Breast epithelium (tissue), 4 donors: Measurements from ENCODE around the gene SMURF1. TPM values are rescaled to one million over a fixed set of nuclear protein-coding genes. Genes with fewer than 3 reads are reported as not detected.

ENCODE experiments used
- DNase-seq, 2 donors: peaks; one replicate each; pipeline ENCODE4 v3.0.0-alpha.2; 2019; ENCODE audit warnings: low spot score in 2 of 2
- H3K27ac ChIP-seq, 2 donors: fragments of 200-600 bp; sonication (generic) in 1 of 2; one replicate each; pipeline ENCODE4 v1.5.1; 2016 to 2019; ENCODE audit warnings: mild to moderate bottlenecking in 1 of 2
- H3K27me3 ChIP-seq, 2 donors: fragments of 200-600 bp; sonication (generic) in 1 of 2; one replicate each; pipeline versions ENCODE4 v1.5.1 to v1.6.0; 2017 to 2019; ENCODE audit warnings: control low read depth in 1 of 2, mild to moderate bottlenecking in 1 of 2
- H3K36me3 ChIP-seq: fragments of 200-600 bp; one replicate; pipeline ENCODE4 v1.5.1; 2019
- H3K4me1 ChIP-seq, 2 donors: fragments of 200-600 bp; sonication (generic); one replicate each; pipeline ENCODE4 v1.5.1; 2016 to 2019; ENCODE audit warnings: control low read depth in 1 of 2
- H3K4me3 ChIP-seq, 3 donors: fragments of 200-600 bp; sonication (generic); 1 replicate in 2 of 3; 2 replicates in 1 of 3; pipeline ENCODE4 v1.5.1; 2016 to 2019; ENCODE audit warnings: mild to moderate bottlenecking in 3 of 3, moderate library complexity in 2 of 3
- H3K9me3 ChIP-seq, 2 donors: fragments of 200-600 bp; sonication (generic) in 1 of 2; one replicate each; pipeline ENCODE4 v1.5.1; 2016 to 2019; ENCODE audit warnings: control low read depth in 1 of 2
- POLR2A ChIP-seq: fragments of 450-650 bp; IDR thresholded peaks from one replicate; pipeline ENCODE4 v1.6.1; 2016; ENCODE audit warnings: antibody characterized with exemption, mild to moderate bottlenecking, moderate library complexity
- POLR2AphosphoS5 ChIP-seq, 3 donors: sonication (generic); formaldehyde crosslinking; IDR thresholded peaks; one replicate each; pipeline ENCODE4 v1.6.1; 2017; ENCODE audit warnings: antibody characterized with exemption in 3 of 3
- intact Hi-C: fragments of 100-400 bp; cut with DNase I; formaldehyde crosslinking; loops from one replicate; pipeline ENCODE4 v1.15.1; 2023; ENCODE audit warnings: low total_unique reads
- total RNA-seq, 3 donors: library from RNA; depleted of rRNA; stranded (reverse); fragments of >200 nt; gene quantifications; one replicate each; pipeline ENCODE4 v1.1.0, GENCODE V29; 2016
- TF ChIP-seq, protein P1 (sequence below), 3 donors: fragments of 450-650 bp; IDR thresholded peaks; one replicate each; pipeline ENCODE4 v1.5.1; 2016 to 2017; ENCODE audit warnings: antibody characterized with exemption in 3 of 3, mild to moderate bottlenecking in 3 of 3, moderate library complexity in 3 of 3

SMURF1 gene
- total RNA-seq, 3 donors from 2014 or later: 20.2 to 28.7 (median 25.9) TPM

DNA sequence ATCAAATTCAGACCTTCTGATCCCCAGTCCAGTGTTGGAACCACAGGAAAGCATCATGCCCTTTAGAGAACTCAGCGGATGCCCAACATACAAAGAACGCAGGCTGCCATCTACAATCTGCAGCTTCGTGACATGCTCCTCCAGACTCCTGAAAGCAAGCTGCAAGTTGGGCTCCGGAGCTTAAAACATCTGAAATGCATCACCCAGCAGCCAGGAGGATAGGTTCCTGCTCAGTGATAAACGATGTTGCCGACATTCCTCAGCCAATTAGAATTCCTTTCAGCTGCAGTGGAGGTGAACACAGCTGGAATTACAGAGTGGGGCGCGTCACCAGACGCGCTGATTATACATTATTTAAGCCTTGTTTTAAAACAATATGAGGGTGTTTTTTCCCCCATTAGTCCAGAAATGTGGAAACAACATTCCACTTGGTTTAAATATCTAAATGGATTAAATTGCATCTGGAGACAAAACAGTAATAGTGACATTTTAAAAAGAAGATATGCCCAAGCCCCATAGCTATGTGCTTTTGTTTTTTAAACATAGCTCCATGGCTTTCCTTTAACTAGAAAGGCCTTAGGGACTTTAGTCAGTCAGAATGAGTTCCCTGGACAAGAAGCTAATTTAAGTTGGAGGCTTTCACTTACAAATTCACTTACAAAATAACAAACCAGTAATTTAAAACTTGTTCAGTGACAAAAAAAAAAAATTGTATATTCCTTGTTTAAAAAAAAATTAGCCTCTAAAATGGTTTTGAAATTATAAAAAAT, 6.3 kb downstream of the SMURF1 start:
- no peak for TF ChIP-seq POLR2AphosphoS5 (IDR thresholded peaks at IDR 0.05)
- TF ChIP-seq, protein P1, sequence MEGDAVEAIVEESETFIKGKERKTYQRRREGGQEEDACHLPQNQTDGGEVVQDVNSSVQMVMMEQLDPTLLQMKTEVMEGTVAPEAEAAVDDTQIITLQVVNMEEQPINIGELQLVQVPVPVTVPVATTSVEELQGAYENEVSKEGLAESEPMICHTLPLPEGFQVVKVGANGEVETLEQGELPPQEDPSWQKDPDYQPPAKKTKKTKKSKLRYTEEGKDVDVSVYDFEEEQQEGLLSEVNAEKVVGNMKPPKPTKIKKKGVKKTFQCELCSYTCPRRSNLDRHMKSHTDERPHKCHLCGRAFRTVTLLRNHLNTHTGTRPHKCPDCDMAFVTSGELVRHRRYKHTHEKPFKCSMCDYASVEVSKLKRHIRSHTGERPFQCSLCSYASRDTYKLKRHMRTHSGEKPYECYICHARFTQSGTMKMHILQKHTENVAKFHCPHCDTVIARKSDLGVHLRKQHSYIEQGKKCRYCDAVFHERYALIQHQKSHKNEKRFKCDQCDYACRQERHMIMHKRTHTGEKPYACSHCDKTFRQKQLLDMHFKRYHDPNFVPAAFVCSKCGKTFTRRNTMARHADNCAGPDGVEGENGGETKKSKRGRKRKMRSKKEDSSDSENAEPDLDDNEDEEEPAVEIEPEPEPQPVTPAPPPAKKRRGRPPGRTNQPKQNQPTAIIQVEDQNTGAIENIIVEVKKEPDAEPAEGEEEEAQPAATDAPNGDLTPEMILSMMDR (IDR thresholded peaks at IDR 0.05): no peak
- TF ChIP-seq POLR2A: no peak
- Histone ChIP-seq H3K9me3 (no peaks in the 10 kb centered on the region), H3K27me3 (no peaks in the 10 kb centered on the region), H3K4me1 (peaks cover 5 to 9% of the 10 kb centered on the region in 2 donors), H3K36me3 (no peaks in the 10 kb centered on the region), H3K4me3 (peak overlapping the region in 1 of 3 donors; percentile 38), H3K27ac (peak overlapping the region in 1 of 2 donors; percentile 62)
- no peak for DNase-seq
- intact Hi-C loops: no loop called here

GRCh38 chr7:99135938-99136337, 8.0 kb downstream of the SMURF1 start:
- no peak for DNase-seq
- intact Hi-C loops: no loop called here
- no peaks in the 10 kb centered on the region for H3K27me3 ChIP-seq
- H3K4me3 ChIP-seq: no peak overlapping the region
- no peaks in the 10 kb centered on the region for H3K36me3 ChIP-seq
- H3K9me3 ChIP-seq: no peaks in the 10 kb centered on the region
- TF ChIP-seq POLR2AphosphoS5 (IDR thresholded peaks at IDR 0.05) (no peak), POLR2A (no peak)
- TF ChIP-seq, protein P1 (IDR thresholded peaks at IDR 0.05): no peak
- H3K4me1 ChIP-seq: peaks cover 9% of the 10 kb centered on the region in 2 donors
- H3K27ac ChIP-seq: no peak overlapping the region

DNA sequence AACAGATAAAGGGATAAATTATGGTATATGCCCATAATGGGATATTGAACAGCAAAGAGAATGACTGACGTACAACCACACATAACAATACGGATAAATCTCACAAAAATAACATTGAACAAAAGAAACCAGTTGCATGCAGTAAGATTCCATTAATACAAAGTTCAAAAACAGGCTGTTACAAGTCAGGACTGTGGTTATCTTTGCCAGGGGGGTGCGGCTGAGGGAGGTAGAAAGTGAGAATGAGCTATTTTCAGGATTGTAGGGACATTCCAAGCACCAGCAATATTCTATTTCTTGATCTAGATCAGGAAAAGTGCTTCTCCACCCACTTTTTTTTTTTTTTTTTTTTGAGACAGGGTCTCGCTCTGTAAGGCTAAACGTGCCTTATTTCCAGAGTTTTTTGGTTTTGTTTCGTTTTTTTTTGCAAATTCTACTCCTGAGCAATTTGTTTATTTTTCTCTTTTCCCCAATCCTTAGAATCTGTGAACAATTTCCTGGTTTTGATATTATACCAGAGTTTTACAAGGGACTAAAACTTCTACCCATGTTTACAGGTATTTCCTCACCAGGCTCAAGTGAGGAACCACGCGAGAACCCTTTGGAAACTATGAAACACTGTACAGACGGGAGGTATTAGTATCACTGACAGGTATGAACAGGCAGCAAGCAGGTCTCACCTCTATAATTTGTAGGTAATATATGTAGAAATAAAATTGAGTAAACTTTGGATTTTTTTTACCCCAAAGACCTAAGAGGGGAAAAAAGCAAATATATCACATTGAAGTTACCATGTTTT, 9.9 kb downstream of the SMURF1 start:
- Histone ChIP-seq H3K27me3 (no peaks in the 10 kb centered on the region), H3K9me3 (no peaks in the 10 kb centered on the region), H3K36me3 (no peaks in the 10 kb centered on the region), H3K4me1 (peaks cover 3 to 9% of the 10 kb centered on the region in 2 donors), H3K4me3 (no peak overlapping the region), H3K27ac (no peak overlapping the region)
- no peak for DNase-seq
- no peak for TF ChIP-seq POLR2AphosphoS5 (IDR thresholded peaks at IDR 0.05)
- TF ChIP-seq, protein P1 (IDR thresholded peaks at IDR 0.05): no peak
- no peak for TF ChIP-seq POLR2A
- intact Hi-C loops: no loop called here

GRCh38 chr7:99132595-99133321, 11.2 kb downstream of the SMURF1 start:
- H3K4me3 ChIP-seq: no peak overlapping the region
- no peak for DNase-seq
- no peaks in the 10 kb centered on the region for H3K9me3 ChIP-seq
- no peaks in the 10 kb centered on the region for H3K36me3 ChIP-seq
- intact Hi-C loops: no loop called here
- H3K27ac ChIP-seq: no peak overlapping the region
- TF ChIP-seq POLR2AphosphoS5 (IDR thresholded peaks at IDR 0.05) (no peak), POLR2A (no peak)
- TF ChIP-seq, protein P1 (IDR thresholded peaks at IDR 0.05): no peak
- peaks cover 0 to 6% of the 10 kb centered on the region in 2 donors for H3K4me1 ChIP-seq
- no peaks in the 10 kb centered on the region for H3K27me3 ChIP-seq
